Measurements from ENCODE around the gene ABCA6. TPM values are rescaled to one million over a fixed set of nuclear protein-coding genes. Genes with fewer than 3 reads are reported as not detected.

ABCA6 gene
- total and polyA plus RNA-seq, 10 of the 15 experiments (the other 5 are each of a cell fraction or from before 2014, with no cell fraction given): 6.8 to 36.9 (median 12.6) TPM

- TF ChIP-seq TCF12 (IDR thresholded peaks at IDR 0.05; ENCODE audit: low read depth, low read length): no peak
- no peak for TF ChIP-seq PML (IDR thresholded peaks at IDR 0.05; ENCODE audit: low read length)
- TF ChIP-seq POLR2A (IDR thresholded peaks at IDR 0.05; ENCODE audit: low read depth, low read length): no peak
- TF ChIP-seq SIN3A (IDR thresholded peaks at IDR 0.05; ENCODE audit: low read depth, low read length): no peak
- no peak for TF ChIP-seq GABPA (IDR thresholded peaks at IDR 0.05; ENCODE audit: low read depth)
- no peak for TF ChIP-seq USF1 (IDR thresholded peaks at IDR 0.05; ENCODE audit: borderline replicate concordance, extremely low read length, insufficient read depth, low read depth, low read length)
- TF ChIP-seq NFYB (IDR thresholded peaks at IDR 0.05; ENCODE audit: insufficient read depth, low read depth, low read length): no peak
Measured at GRCh38 chr17:69059458-69060175, 82.1 kb downstream of the ABCA6 start (continued).

- peaks cover 3% of the 10 kb centered on the region; the same call in 1 of the 3 replicates for H3K9me3 ChIP-seq (replicated peaks; ENCODE audit: control insufficient read depth, insufficient read depth, low read length)
- H3K4me2 ChIP-seq (ENCODE audit: control insufficient read depth, insufficient read depth): no peak overlapping the region
- H3K27me3 ChIP-seq (replicated peaks in 1 of 2; ENCODE audit: control insufficient read depth in 2 of 2, insufficient read depth in 2 of 2, low read length in 1 of 2): no peaks in the 10 kb centered on the region
- RAD21 ChIA-PET (ENCODE audit: unreplicated experiment): no interaction called here
- intact Hi-C loops (cut with micrococcal nuclease; ENCODE audit: unreplicated experiment) (no loop called here), in situ Hi-C loops (cut with MboI) (no loop called here)
- BruUV-seq (replicated peaks): no TSS peak
- SMC1A ChIA-PET (ENCODE audit: uncharacterized antibody, unreplicated experiment): no interaction called here
- no peak for DNase-seq (ENCODE audit: low read depth, low spot score)
- H3K4me1 ChIP-seq (ENCODE audit: control insufficient read depth, insufficient read depth, low read length): no peaks in the 10 kb centered on the region
- ATAC-seq: no peak
- no peak for FAIRE-seq
- H3K9ac ChIP-seq (ENCODE audit: control insufficient read depth, insufficient read depth, low read length): no peak overlapping the region
- no peaks in the 10 kb centered on the region for H3K36me3 ChIP-seq (ENCODE audit: control insufficient read depth in 2 of 2, insufficient read depth in 2 of 2, low read length in 1 of 2)
- no peaks in the 10 kb centered on the region for H3K79me2 ChIP-seq (ENCODE audit: control insufficient read depth, insufficient read depth, low read length)
- POLR2A ChIA-PET: interaction anchor here (0.7 kb wide), 1 partner anchor 876 kb away, joined by 3 read pairs; no protein-coding TSS in a partner anchor
- CTCF ChIA-PET: interaction anchor here (1.9 kb wide), 1 partner anchor 8 kb away, joined by 5 read pairs; no protein-coding TSS in a partner anchor
- H4K20me1 ChIP-seq (ENCODE audit: control insufficient read depth, insufficient read depth): no peaks in the 10 kb centered on the region
- H3K4me3 ChIP-seq: no peak overlapping the region
- TF ChIP-seq KDM1A (IDR thresholded peaks at IDR 0.05; ENCODE audit: borderline replicate concordance) (no peak), RAD21 (IDR thresholded peaks at IDR 0.05; ENCODE audit: insufficient read depth, low read depth, low read length) (0 out of 2 replicates have a peak, but pooled peaks have one; percentile 5)
- no peak overlapping the region for H3K27ac ChIP-seq (ENCODE audit: control insufficient read depth, insufficient read depth)
- no peak overlapping the region for H2AFZ ChIP-seq (ENCODE audit: control insufficient read depth, low read depth, low read length)
- WGBS (ENCODE audit: insufficient coverage, insufficient replicate concordance, low lambda C conversion rate, missing lambda C conversion rate): 100% methylated on average over 1 of the region's 1 CpG
Measured at GRCh38 chr17:69058165-69058564, 83.5 kb downstream of the ABCA6 start.
